Thoracic aorta (tissue), 2 donors: Measurements from ENCODE around the gene MRPL23. TPM values are rescaled to one million over a fixed set of nuclear protein-coding genes. Genes with fewer than 3 reads are reported as not detected.

ENCODE experiments used
- ATAC-seq: fragments of 150-250 bp; one replicate; pipeline ENCODE4 v1.8.0; 2017; ENCODE audit warnings: low read depth; ENCODE audit not compliant: insufficient number of reproducible peaks, low FRiP score
- DNase-seq: peaks from one replicate; pipeline ENCODE4 v3.0.0-alpha.2; 2020; ENCODE audit warnings: low spot score
- H3K27ac ChIP-seq, 2 donors: fragments of 200-600 bp; sonication (generic); 1 replicate in 1 of 2; 2 replicates in 1 of 2; pipeline ENCODE4 v1.5.1; 2016; ENCODE audit warnings: mild to moderate bottlenecking in 2 of 2, moderate library complexity in 2 of 2
- H3K27me3 ChIP-seq: fragments of 200-600 bp; sonication (generic); replicated peaks from 2 replicates; pipeline ENCODE4 v1.6.0; 2016; ENCODE audit warnings: mild to moderate bottlenecking; ENCODE audit not compliant: insufficient read depth
- H3K36me3 ChIP-seq: fragments of 200-600 bp; sonication (generic); one replicate; pipeline ENCODE4 v1.5.1; 2016
- H3K4me1 ChIP-seq, 2 donors: fragments of 200-600 bp; sonication (generic); 1 replicate in 1 of 2; 2 replicates in 1 of 2; pipeline versions ENCODE4 v1.5.1 to v1.6.0; 2016; ENCODE audit warnings: low read depth in 2 of 2, mild to moderate bottlenecking in 1 of 2; ENCODE audit not compliant: control insufficient read depth in 1 of 2
- H3K4me3 ChIP-seq: fragments of 200-600 bp; sonication (generic); 2 replicates; pipeline ENCODE4 v1.5.1; 2016; ENCODE audit warnings: mild to moderate bottlenecking
- H3K9me3 ChIP-seq: fragments of 200-600 bp; sonication (generic); 2 replicates; pipeline ENCODE4 v1.5.1; 2016
- total RNA-seq, 2 donors: library from RNA; depleted of rRNA; stranded (reverse); fragments of >200 nt; gene quantifications; one replicate each; pipeline versions ENCODE4 v1.1.0 to v1.2.3, GENCODE V29; 2016
- TF ChIP-seq, protein P1 (sequence below): fragments of 200-600 bp; sonication (generic); IDR thresholded peaks from one replicate; pipeline ENCODE4 v1.5.1; 2019; ENCODE audit warnings: antibody characterized with exemption

The MRPL23 gene
- total RNA-seq, 2 donors from 2014 or later: 59.8 to 136 TPM

DNA sequence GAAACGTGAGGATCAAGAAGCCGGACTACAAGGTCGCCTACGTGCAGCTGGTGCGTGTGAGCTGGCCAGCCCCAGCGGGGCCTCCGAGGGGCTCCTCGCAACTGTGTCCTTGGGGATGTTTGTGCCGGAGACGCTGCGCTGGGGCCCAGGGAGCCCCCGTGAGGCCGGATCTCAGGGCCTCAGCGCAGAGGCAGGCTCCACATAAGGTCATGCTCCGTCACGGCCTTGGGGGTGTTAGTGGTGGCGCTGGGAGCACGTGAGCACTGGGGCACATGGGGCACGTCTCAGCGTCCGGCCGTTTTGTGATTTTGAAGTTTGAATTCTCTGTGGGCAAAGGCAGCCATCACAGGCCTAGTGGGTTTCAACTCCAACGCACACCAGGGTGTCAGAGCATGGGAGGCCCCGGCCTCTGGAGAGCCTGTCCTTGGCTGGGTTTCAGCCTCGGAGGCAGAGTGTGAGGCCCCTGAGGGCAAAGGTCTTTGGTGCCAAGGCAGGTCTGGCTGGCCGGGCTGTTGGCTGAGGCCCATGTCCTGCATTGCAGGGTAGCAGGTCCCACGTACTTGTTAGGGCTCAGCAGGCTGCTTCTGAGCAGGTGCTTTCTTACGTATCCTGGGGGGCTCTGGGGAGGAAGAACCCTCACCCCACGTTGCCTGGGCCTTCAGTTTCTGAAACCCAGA, 5.8 kb downstream of the MRPL23 start:
- Histone ChIP-seq H3K9me3 (no peaks in the 10 kb centered on the region), H3K36me3 (no peaks in the 10 kb centered on the region), H3K4me1 (no peaks in the 10 kb centered on the region), H3K27ac (no peak overlapping the region), H3K4me3 (no peak overlapping the region), H3K27me3 (no peaks in the 10 kb centered on the region)
- DNase-seq: no peak
- TF ChIP-seq, protein P1, sequence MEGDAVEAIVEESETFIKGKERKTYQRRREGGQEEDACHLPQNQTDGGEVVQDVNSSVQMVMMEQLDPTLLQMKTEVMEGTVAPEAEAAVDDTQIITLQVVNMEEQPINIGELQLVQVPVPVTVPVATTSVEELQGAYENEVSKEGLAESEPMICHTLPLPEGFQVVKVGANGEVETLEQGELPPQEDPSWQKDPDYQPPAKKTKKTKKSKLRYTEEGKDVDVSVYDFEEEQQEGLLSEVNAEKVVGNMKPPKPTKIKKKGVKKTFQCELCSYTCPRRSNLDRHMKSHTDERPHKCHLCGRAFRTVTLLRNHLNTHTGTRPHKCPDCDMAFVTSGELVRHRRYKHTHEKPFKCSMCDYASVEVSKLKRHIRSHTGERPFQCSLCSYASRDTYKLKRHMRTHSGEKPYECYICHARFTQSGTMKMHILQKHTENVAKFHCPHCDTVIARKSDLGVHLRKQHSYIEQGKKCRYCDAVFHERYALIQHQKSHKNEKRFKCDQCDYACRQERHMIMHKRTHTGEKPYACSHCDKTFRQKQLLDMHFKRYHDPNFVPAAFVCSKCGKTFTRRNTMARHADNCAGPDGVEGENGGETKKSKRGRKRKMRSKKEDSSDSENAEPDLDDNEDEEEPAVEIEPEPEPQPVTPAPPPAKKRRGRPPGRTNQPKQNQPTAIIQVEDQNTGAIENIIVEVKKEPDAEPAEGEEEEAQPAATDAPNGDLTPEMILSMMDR: no peak
- no peak for ATAC-seq

DNA sequence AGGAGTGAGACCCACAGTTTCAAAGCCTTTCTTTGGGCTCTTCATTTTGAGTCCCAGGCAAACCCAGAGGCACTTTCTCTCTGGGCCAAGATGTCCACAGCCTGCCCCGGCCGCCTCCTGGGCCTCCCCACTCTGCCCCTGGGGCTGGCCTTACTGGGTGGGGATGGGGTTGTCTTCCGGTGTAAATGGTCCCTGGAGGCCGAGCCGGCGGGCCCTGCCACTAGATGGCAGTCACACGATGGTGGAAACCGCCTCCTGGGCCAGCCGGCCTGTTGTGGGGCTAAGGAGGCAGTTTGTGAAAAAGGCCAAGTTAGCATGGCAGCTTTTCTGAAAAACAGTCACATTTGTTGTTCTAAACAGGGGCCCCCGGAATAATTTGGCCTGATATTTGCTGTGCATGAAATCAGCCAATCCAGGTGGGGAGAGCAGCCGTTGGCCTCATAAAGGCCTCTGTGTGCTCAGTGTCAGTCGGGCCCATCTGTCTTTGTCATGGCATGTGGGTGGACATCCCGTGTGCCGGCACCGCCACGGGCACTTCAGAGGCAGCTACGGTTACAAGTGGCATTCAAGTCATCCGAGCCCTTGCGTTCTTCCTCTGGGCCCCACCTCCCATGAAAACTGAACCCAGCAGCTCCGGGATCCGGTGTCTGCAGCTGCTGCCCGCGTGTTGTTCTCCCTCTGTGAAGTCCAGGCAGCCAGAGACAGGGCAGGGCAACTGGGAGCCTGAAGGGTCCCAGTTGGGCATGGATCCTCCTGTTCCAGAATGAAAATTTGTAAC, 6.5 kb downstream of the MRPL23 start:
- H3K4me3 ChIP-seq: no peak overlapping the region

DNA sequence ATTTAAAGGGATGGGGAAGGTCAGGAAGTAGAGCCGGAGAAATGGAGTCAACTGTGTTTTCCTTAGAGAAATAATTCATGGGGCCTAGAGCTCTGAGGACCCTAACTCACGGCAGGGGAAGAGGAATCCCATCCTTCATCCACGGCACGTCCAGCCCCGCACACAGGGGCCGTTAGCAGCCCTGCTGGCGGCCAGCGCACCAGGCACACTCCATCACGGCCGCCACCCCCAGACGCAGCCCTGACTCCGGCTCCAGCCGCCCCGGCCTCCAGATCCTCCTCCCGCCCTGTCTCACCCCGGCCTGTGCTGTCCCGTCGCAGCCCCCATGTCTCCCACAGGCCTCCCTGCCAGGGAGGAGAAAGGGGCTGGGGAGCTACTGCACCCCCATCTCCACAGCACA, 11.2 kb downstream of the MRPL23 start:
- DNase-seq (no peak), ATAC-seq (no peak)
- TF ChIP-seq, protein P1: no peak
- Histone ChIP-seq H3K9me3 (no peaks in the 10 kb centered on the region), H3K27me3 (no peaks in the 10 kb centered on the region), H3K4me1 (no peaks in the 10 kb centered on the region), H3K36me3 (no peaks in the 10 kb centered on the region), H3K4me3 (no peak overlapping the region), H3K27ac (no peak overlapping the region)

More for the DNA sequence above, 6.5 kb downstream of the MRPL23 start:
- TF ChIP-seq, protein P1: no peak
- Histone ChIP-seq H3K36me3 (no peaks in the 10 kb centered on the region), H3K27me3 (no peaks in the 10 kb centered on the region), H3K4me1 (no peaks in the 10 kb centered on the region), H3K27ac (no peak overlapping the region), H3K9me3 (no peaks in the 10 kb centered on the region)
- DNase-seq (no peak), ATAC-seq (no peak)

DNA sequence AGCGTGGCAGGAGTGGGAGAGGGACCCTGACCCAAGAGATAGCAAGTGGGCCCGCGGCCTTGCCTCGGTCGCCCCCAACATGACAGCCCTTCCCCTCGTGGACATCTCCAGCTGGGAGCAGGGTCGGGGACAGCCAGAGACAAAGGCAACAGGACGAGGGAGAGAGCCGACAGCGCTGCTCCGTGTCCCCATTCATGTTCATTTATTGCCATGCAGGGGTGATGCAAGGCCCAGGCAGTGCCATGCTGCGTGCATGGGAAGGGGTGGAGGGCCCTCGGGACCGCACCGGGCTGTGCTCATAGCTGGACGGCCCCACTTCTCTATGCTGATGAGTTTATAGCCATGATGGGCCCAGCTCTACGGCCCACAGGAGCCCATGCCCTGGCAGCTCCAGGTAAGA, 12.7 kb downstream of the MRPL23 start:
- Histone ChIP-seq H3K27me3 (no peaks in the 10 kb centered on the region), H3K4me3 (no peak overlapping the region), H3K9me3 (no peaks in the 10 kb centered on the region), H3K36me3 (no peaks in the 10 kb centered on the region), H3K4me1 (no peaks in the 10 kb centered on the region), H3K27ac (no peak overlapping the region)
- DNase-seq (no peak), ATAC-seq (no peak)
- TF ChIP-seq, protein P1: no peak

DNA sequence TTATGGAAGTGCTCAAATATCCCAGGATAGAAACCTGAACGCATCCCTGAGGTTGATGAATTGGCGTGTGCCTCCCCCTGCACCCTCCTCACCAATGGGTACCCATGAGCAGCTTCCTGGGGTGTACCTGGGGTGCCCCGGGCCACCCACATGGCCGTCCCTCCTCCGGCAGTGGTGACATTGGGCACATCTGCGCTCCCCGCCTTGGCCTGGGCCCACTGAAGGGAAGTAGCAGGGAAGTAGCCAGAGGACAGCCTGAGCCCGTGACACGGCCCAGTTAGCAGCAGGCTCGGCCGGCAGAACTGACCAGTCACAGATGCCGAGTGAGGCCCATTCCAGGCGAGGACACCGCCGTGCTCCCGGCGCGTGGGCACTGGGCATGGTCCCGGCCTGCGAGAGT, 16.7 kb downstream of the MRPL23 start:
- TF ChIP-seq, protein P1: no peak
- Histone ChIP-seq H3K27me3 (no peaks in the 10 kb centered on the region), H3K4me1 (no peaks in the 10 kb centered on the region), H3K27ac (no peak overlapping the region), H3K36me3 (no peaks in the 10 kb centered on the region), H3K4me3 (no peak overlapping the region), H3K9me3 (no peaks in the 10 kb centered on the region)
- ATAC-seq: no peak
- no peak for DNase-seq
